Transverse colon (tissue), 4 donors: ENCODE results near the gene VPS41. TPM values are rescaled to one million over a fixed set of nuclear protein-coding genes. Genes with fewer than 3 reads are reported as not detected.

Experiments used
- DNase-seq: peaks from one replicate; pipeline ENCODE4 v3.0.0-alpha.2; 2019
- H3K27ac ChIP-seq, 4 donors: fragments of 200-600 bp; sonication (generic); 2 replicates each; pipeline ENCODE4 v1.5.1; 2016 to 2018; ENCODE audit warnings: inconsistent platforms in 4 of 4
- H3K27me3 ChIP-seq: fragments of 200-600 bp; sonication (generic); 2 replicates; pipeline ENCODE4 v1.5.1; 2017; ENCODE audit warnings: inconsistent platforms
- H3K36me3 ChIP-seq, 4 donors: fragments of 200-600 bp; sonication (generic); 2 replicates each; pipeline ENCODE4 v1.5.1; 2017 to 2019; ENCODE audit warnings: inconsistent platforms in 4 of 4
- H3K4me1 ChIP-seq, 4 donors: fragments of 200-600 bp; sonication (generic); 2 replicates each; pipeline ENCODE4 v1.5.1; 2017 to 2020; ENCODE audit warnings: inconsistent platforms in 4 of 4
- H3K4me3 ChIP-seq, 4 donors: fragments of 200-600 bp; sonication (generic); 1 replicate in 1 of 4; 2 replicates in 3 of 4; pipeline versions ENCODE4 v1.5.1 to v1.6.1; 2017 to 2019; ENCODE audit warnings: inconsistent platforms in 4 of 4
- H3K9me3 ChIP-seq, 2 donors: fragments of 200-600 bp; sonication (generic); 2 replicates each; pipeline ENCODE4 v1.5.1; 2017 to 2019; ENCODE audit warnings: inconsistent platforms in 2 of 2
- EP300 ChIP-seq: sonication (generic); formaldehyde crosslinking; IDR thresholded peaks from one replicate; pipeline ENCODE4 v1.6.1; 2017; ENCODE audit warnings: antibody characterized with exemption, low read depth
- POLR2A ChIP-seq: fragments of 450-650 bp; IDR thresholded peaks from one replicate; pipeline ENCODE4 v1.6.1; 2016; ENCODE audit warnings: antibody characterized with exemption, mild to moderate bottlenecking, moderate library complexity
- POLR2AphosphoS5 ChIP-seq, 3 donors: sonication (generic); formaldehyde crosslinking; IDR thresholded peaks; one replicate each; pipeline ENCODE4 v1.6.1; 2016; ENCODE audit warnings: antibody characterized with exemption in 3 of 3
- whole genome bisulfite sequencing, 2 donors: methylation state at CpG; one replicate each; pipeline ENCODE4 v1.1.5; 2018; ENCODE audit warnings: low coverage in 1 of 2; 5-methylcytosine and 5-hydroxymethylcytosine counted together
- in situ Hi-C, 4 donors: fragments of 200-750 bp; cut with MboI; loops; one replicate each; pipeline versions ENCODE4 v1.15.0 to v1.15.1; 2017; ENCODE audit warnings: low sequenced_read_pairs in 3 of 4, low pct_ligation_motif_present in 1 of 4, low pct_unique_long_range_greater_than_20kb in 1 of 4
- intact Hi-C: fragments of 100-400 bp; cut with DNase I; formaldehyde crosslinking; loops from one replicate; pipeline ENCODE4 v1.15.1; 2023; ENCODE audit warnings: low total_unique reads
- total RNA-seq, 4 donors: library from RNA; depleted of rRNA; stranded (reverse); fragments of >200 nt; gene quantifications; one replicate each; pipeline ENCODE4 v1.1.0, GENCODE V29; 2016
- TF ChIP-seq, protein P1 (sequence below), 5 experiments: fragments of 200-600 bp in 3 of 5; fragments of 450-650 bp in 2 of 5; sonication (generic) in 3 of 5; IDR thresholded peaks; 1 replicate in 2 of 5; 2 replicates in 3 of 5; pipeline ENCODE4 v1.5.1; 2016 to 2017; ENCODE audit warnings: antibody characterized with exemption in 5 of 5, inconsistent platforms in 3 of 5, mild to moderate bottlenecking in 2 of 5, moderate library complexity in 1 of 5

Gene VPS41
- total RNA-seq, 4 donors from 2014 or later, result 26.9 to 35.1 (median 29.2) TPM

- Histone ChIP-seq H3K27me3 (no peaks in the 10 kb centered on the region), H3K9me3 (no peaks in the 10 kb centered on the region), H3K27ac (no peak overlapping the region), H3K4me1 (no peaks in the 10 kb centered on the region), H3K36me3 (no peaks in the 10 kb centered on the region), H3K4me3 (no peak overlapping the region)
- WGBS, 2 donors, result 73% methylated on average over 4 of the region's 4 CpGs; no CpG with 5 or more reads in 1 of the 2 donors
- intact Hi-C loops (loop anchor here (10.0 kb wide), 2 partner anchors 526 to 586 kb away; no protein-coding TSS in a partner anchor), in situ Hi-C loops (loop anchor here (10.0 to 25.0 kb wide), 2 partner anchors 524 to 526 kb away; no protein-coding TSS in a partner anchor)
- TF ChIP-seq POLR2A (no peak), POLR2AphosphoS5 (IDR thresholded peaks at IDR 0.05) (no peak), EP300 (no peak)
- TF ChIP-seq, protein P1, sequence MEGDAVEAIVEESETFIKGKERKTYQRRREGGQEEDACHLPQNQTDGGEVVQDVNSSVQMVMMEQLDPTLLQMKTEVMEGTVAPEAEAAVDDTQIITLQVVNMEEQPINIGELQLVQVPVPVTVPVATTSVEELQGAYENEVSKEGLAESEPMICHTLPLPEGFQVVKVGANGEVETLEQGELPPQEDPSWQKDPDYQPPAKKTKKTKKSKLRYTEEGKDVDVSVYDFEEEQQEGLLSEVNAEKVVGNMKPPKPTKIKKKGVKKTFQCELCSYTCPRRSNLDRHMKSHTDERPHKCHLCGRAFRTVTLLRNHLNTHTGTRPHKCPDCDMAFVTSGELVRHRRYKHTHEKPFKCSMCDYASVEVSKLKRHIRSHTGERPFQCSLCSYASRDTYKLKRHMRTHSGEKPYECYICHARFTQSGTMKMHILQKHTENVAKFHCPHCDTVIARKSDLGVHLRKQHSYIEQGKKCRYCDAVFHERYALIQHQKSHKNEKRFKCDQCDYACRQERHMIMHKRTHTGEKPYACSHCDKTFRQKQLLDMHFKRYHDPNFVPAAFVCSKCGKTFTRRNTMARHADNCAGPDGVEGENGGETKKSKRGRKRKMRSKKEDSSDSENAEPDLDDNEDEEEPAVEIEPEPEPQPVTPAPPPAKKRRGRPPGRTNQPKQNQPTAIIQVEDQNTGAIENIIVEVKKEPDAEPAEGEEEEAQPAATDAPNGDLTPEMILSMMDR (IDR thresholded peaks at IDR 0.05), result no peak
- DNase-seq, result no peak
Observed at GRCh38 chr7:38938589-38938988, 29.6 kb upstream of the VPS41 start.

DNA sequence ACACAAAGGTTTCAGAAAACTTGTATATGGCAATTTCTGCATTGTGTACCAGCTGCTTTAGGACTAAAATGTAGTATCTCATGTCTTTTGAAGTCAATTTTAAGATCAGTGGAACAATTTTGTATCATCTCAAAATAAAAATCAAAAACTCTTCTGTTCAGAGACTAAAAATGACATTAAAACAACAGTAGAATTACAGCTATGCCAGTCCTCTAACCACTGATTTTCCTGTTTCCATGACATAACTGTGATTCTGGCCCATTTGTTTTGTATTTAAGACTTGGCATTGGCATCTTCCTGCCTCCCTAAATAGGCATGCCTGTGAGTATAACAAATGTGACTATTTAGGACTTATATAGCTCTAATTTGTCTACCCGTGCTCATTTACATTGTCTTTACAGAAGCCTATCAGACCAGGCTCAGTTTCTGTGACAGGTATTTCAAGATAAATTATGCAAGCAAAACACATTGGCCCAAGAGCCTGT lies 29.1 kb upstream of the VPS41 start:
- H3K4me3 ChIP-seq, result no peak overlapping the region
- 50 to 64% methylated on average over 1 of the region's 1 CpG for WGBS, 2 donors
- H3K27ac ChIP-seq, result no peak overlapping the region
- H3K27me3 ChIP-seq, result no peaks in the 10 kb centered on the region
- TF ChIP-seq EP300, result no peak
- TF ChIP-seq POLR2AphosphoS5 (IDR thresholded peaks at IDR 0.05), result no peak
- TF ChIP-seq, protein P1 (IDR thresholded peaks at IDR 0.05), result no peak
- TF ChIP-seq POLR2A, result no peak
- no peaks in the 10 kb centered on the region for H3K9me3 ChIP-seq
- intact Hi-C loops, result loop anchor here (10.0 kb wide), 2 partner anchors 527 to 587 kb away; no protein-coding TSS in a partner anchor
- H3K4me1 ChIP-seq, result no peaks in the 10 kb centered on the region
- in situ Hi-C loops, result loop anchor here (10.0 to 25.0 kb wide), 2 partner anchors 524 to 527 kb away; no protein-coding TSS in a partner anchor
- no peak for DNase-seq
- no peaks in the 10 kb centered on the region for H3K36me3 ChIP-seq

DNA sequence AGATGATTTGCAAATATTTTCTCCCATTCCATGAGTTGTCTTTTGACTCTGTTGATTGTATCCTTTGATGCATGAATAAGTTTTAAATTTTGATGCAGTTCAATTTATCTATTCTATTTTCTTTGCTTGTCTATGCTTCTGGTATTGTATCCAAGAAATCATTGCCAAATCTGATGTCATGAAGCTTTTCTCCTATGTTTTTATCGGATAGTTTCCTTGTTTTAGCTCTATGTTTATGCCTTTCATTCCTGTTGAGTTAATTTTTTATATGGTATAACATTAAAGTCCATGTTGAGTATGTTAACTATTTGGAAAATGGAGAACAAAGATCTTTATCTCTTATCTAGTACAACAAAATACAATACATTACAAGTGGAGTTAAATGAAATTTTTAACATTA lies 27.6 kb upstream of the VPS41 start:
- WGBS, 2 donors, result 50 to 63% methylated on average over 1 of the region's 1 CpG
- TF ChIP-seq POLR2A (no peak), POLR2AphosphoS5 (IDR thresholded peaks at IDR 0.05) (no peak), EP300 (no peak)
- TF ChIP-seq, protein P1 (IDR thresholded peaks at IDR 0.05), result no peak
- intact Hi-C loops, result loop anchor here (10.0 kb wide), 2 partner anchors 528 to 588 kb away; no protein-coding TSS in a partner anchor

GRCh38 chr7:38934536-38934935 lies 25.5 kb upstream of the VPS41 start:
- Histone ChIP-seq H3K4me1 (no peaks in the 10 kb centered on the region), H3K4me3 (no peak overlapping the region), H3K27me3 (no peaks in the 10 kb centered on the region), H3K9me3 (no peaks in the 10 kb centered on the region), H3K36me3 (no peaks in the 10 kb centered on the region), H3K27ac (no peak overlapping the region)
- TF ChIP-seq EP300 (no peak), POLR2A (no peak)
- TF ChIP-seq, protein P1 (IDR thresholded peaks at IDR 0.05), result no peak
- 87 to 95% methylated on average over 6 to 10 of the region's 10 CpGs for WGBS, 2 donors
- in situ Hi-C loops (loop anchor here (10.0 to 25.0 kb wide), 2 partner anchors 528 to 530 kb away; no protein-coding TSS in a partner anchor), intact Hi-C loops (loop anchor here (10.0 kb wide), 2 partner anchors 530 to 590 kb away; no protein-coding TSS in a partner anchor)
- no peak for DNase-seq

More for the DNA sequence above, 27.6 kb upstream of the VPS41 start:
- H3K27ac ChIP-seq, result no peak overlapping the region
- in situ Hi-C loops, result loop anchor here (10.0 to 25.0 kb wide), 2 partner anchors 526 to 528 kb away; no protein-coding TSS in a partner anchor
- H3K4me1 ChIP-seq, result no peaks in the 10 kb centered on the region
- DNase-seq, result no peak
- H3K9me3 ChIP-seq, result no peaks in the 10 kb centered on the region
- no peak overlapping the region for H3K4me3 ChIP-seq
- H3K36me3 ChIP-seq, result no peaks in the 10 kb centered on the region
- no peaks in the 10 kb centered on the region for H3K27me3 ChIP-seq
